DOHH2 (cell line): Measurements from ENCODE around the gene BET1L.

Source experiments
- H3F3A ChIP-seq: fragments of 200-600 bp; sonication (generic), shearing (Covaris generic); 2 replicates; pipeline ENCODE4 v1.6.0; 2016; ENCODE audit warnings: antibody characterized with exemption, mild to moderate bottlenecking; ENCODE audit not compliant: control insufficient read depth, insufficient read depth
- H3K27ac ChIP-seq: fragments of 200-600 bp; sonication (generic); 2 replicates; pipeline ENCODE4 v1.5.1; 2014; ENCODE audit warnings: low read depth, mild to moderate bottlenecking, low read length, moderate library complexity
- H3K27me3 ChIP-seq: fragments of 200-600 bp; sonication (generic); 2 replicates; pipeline ENCODE4 v1.6.1; 2014; ENCODE audit warnings: mild to moderate bottlenecking, low read length, mixed read lengths; ENCODE audit not compliant: control insufficient read depth
- H3K36me3 ChIP-seq: fragments of 200-600 bp; sonication (generic); 2 replicates; pipeline ENCODE4 v1.6.1; 2014; ENCODE audit warnings: mild to moderate bottlenecking, low read length, moderate library complexity, mixed read lengths; ENCODE audit not compliant: control insufficient read depth
- H3K4me1 ChIP-seq: fragments of 200-600 bp; sonication (generic); 2 replicates; pipeline ENCODE4 v1.6.1; 2014; ENCODE audit warnings: mild to moderate bottlenecking, low read length, mixed read lengths; ENCODE audit not compliant: control insufficient read depth
- H3K4me2 ChIP-seq: fragments of 200-600 bp; sonication (generic); 2 replicates; pipeline ENCODE4 v1.6.0; 2014; ENCODE audit warnings: mild to moderate bottlenecking, low read length, moderate library complexity
- H3K4me3 ChIP-seq: fragments of 200-600 bp; sonication (generic); 2 replicates; pipeline ENCODE4 v1.5.1; 2014; ENCODE audit warnings: mild to moderate bottlenecking, low read length, mixed read lengths
- H3K79me2 ChIP-seq: fragments of 200-600 bp; sonication (generic); 2 replicates; pipeline ENCODE4 v1.6.1; 2014; ENCODE audit warnings: mild to moderate bottlenecking, low read length, mixed read lengths; ENCODE audit not compliant: control insufficient read depth
- H3K9me2 ChIP-seq: fragments of 200-600 bp; sonication (generic); replicated peaks from 2 replicates; pipeline ENCODE4 v1.6.1; 2014; ENCODE audit warnings: mild to moderate bottlenecking, low read length, mixed read lengths; ENCODE audit not compliant: control insufficient read depth
- H3K9me3 ChIP-seq: fragments of 200-600 bp; sonication (generic); 2 replicates; pipeline ENCODE4 v1.6.1; 2014; ENCODE audit warnings: antibody characterized with exemption, low read length, mixed read lengths; ENCODE audit not compliant: control insufficient read depth, insufficient read depth
- H4K20me1 ChIP-seq: fragments of 200-600 bp; sonication (generic); 2 replicates; pipeline ENCODE4 v1.6.0; 2014; ENCODE audit warnings: low read depth, mild to moderate bottlenecking, antibody characterized with exemption, low read length, moderate library complexity; ENCODE audit not compliant: control insufficient read depth, insufficient read depth
- EZH2phosphoT487 ChIP-seq: fragments of 200-600 bp; sonication (generic); IDR thresholded peaks from 2 replicates; pipeline ENCODE4 v1.6.1; 2017; ENCODE audit warnings: borderline replicate concordance, mild to moderate bottlenecking, antibody characterized with exemption, low read length, moderate library complexity, mixed read lengths
- TF ChIP-seq, protein P1 (sequence below): fragments of 200-600 bp; sonication (generic); IDR thresholded peaks from one replicate; pipeline ENCODE4 v1.5.1; 2014; ENCODE audit warnings: antibody characterized with exemption, mild to moderate bottlenecking, low read depth, low read length; ENCODE audit not compliant: poor library complexity, severe bottlenecking

Gene BET1L

GRCh38 chr11:236774-237767 is 29.9 kb upstream of the BET1L start, which contains the start of gene PSMD13:
PSMD13 (plus strand) TSS chr11:236976; CDS start chr11:237050, 74 bp downstream.
- Histone ChIP-seq H3K27me3 (no peaks in the 10 kb centered on the region), H3K4me1 (peaks cover 20% of the 10 kb centered on the region), H3K9me2 (no peaks in the 10 kb centered on the region), H3K27ac (peak within 1 kb of the TSS; percentile 91), H4K20me1 (no peaks in the 10 kb centered on the region; the same call in 1 of the 2 replicates), H3K79me2 (peaks cover 61% of the 10 kb centered on the region), H3K9me3 (no peaks in the 10 kb centered on the region), H3K4me2 (peak within 1 kb of the TSS; percentile 99), H3K36me3 (peaks cover 38% of the 10 kb centered on the region), H3K4me3 (peak within 1 kb of the TSS; percentile 99), H3F3A (peaks cover 3% of the 10 kb centered on the region; the same call in 1 of the 2 replicates)
- TF ChIP-seq, protein P1, sequence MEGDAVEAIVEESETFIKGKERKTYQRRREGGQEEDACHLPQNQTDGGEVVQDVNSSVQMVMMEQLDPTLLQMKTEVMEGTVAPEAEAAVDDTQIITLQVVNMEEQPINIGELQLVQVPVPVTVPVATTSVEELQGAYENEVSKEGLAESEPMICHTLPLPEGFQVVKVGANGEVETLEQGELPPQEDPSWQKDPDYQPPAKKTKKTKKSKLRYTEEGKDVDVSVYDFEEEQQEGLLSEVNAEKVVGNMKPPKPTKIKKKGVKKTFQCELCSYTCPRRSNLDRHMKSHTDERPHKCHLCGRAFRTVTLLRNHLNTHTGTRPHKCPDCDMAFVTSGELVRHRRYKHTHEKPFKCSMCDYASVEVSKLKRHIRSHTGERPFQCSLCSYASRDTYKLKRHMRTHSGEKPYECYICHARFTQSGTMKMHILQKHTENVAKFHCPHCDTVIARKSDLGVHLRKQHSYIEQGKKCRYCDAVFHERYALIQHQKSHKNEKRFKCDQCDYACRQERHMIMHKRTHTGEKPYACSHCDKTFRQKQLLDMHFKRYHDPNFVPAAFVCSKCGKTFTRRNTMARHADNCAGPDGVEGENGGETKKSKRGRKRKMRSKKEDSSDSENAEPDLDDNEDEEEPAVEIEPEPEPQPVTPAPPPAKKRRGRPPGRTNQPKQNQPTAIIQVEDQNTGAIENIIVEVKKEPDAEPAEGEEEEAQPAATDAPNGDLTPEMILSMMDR = no peak
- TF ChIP-seq EZH2phosphoT487 = no peak

GRCh38 chr11:235997-236773 is 29.0 kb upstream of the BET1L start, which contains the start of gene SIRT3:
SIRT3 (minus strand) TSS chr11:236342; CDS start chr11:236328, 14 bp downstream.
- TF ChIP-seq, protein P1 = no peak
- TF ChIP-seq EZH2phosphoT487 = no peak
- peaks cover 3% of the 10 kb centered on the region; the same call in 1 of the 2 replicates for H3F3A ChIP-seq
- peaks cover 29% of the 10 kb centered on the region for H3K36me3 ChIP-seq
- peaks cover 52% of the 10 kb centered on the region for H3K79me2 ChIP-seq
- no peaks in the 10 kb centered on the region for H4K20me1 ChIP-seq
- peak within 1 kb of the TSS; percentile 99 for H3K4me3 ChIP-seq
- peak within 1 kb of the TSS; percentile 99 for H3K4me2 ChIP-seq
- peak within 1 kb of the TSS; percentile 91 for H3K27ac ChIP-seq
- H3K27me3 ChIP-seq = no peaks in the 10 kb centered on the region
- H3K9me3 ChIP-seq = no peaks in the 10 kb centered on the region
- no peaks in the 10 kb centered on the region for H3K9me2 ChIP-seq
- peaks cover 20% of the 10 kb centered on the region for H3K4me1 ChIP-seq

- peaks cover 3% of the 10 kb centered on the region; the same call in 1 of the 2 replicates for H3F3A ChIP-seq
- TF ChIP-seq, protein P1 = no peak
- TF ChIP-seq EZH2phosphoT487 = no peak
Observed at GRCh38 chr11:235609-235996, 28.4 kb upstream of the BET1L start.

More at GRCh38 chr11:235609-235996, 28.4 kb upstream of the BET1L start:
- Histone ChIP-seq H3K4me2 (peak overlapping the region; percentile 96), H3K36me3 (peaks cover 25% of the 10 kb centered on the region), H3K9me3 (no peaks in the 10 kb centered on the region), H3K79me2 (peaks cover 48% of the 10 kb centered on the region), H3K4me3 (peak overlapping the region; percentile 72), H4K20me1 (no peaks in the 10 kb centered on the region), H3K4me1 (peaks cover 20% of the 10 kb centered on the region), H3K9me2 (no peaks in the 10 kb centered on the region), H3K27me3 (no peaks in the 10 kb centered on the region), H3K27ac (no peak overlapping the region)
